Ishikawa (cell line): ENCODE measurements around the gene ATP5F1D.

Source experiments
- EP300 ChIP-seq: IDR thresholded peaks from 2 replicates; pipeline ENCODE4 v1.6.1; 2012; ENCODE audit warnings: borderline replicate concordance
- NFIC ChIP-seq: IDR thresholded peaks from 2 replicates; pipeline ENCODE4 v1.6.1; 2012
- TEAD4 ChIP-seq: IDR thresholded peaks from 2 replicates; pipeline ENCODE4 v1.6.1; 2012

- TF ChIP-seq TEAD4 (no peak), EP300 (no peak), NFIC (no peak)
Measured at GRCh38 chr19:1274081-1274851, 32.7 kb downstream of the ATP5F1D start.
